HepG2 (cell line): ENCODE data around the gene FANK1. TPM values are rescaled to one million over a fixed set of nuclear protein-coding genes. Genes with fewer than 3 reads are reported as not detected.

ENCODE experiments used
- ATAC-seq: fragments of 200-7000 bp; cut with Tn5 transposase; 3 replicates; pipeline ENCODE4 v1.9.1; 2020; ENCODE audit warnings: mild to moderate bottlenecking, moderate library complexity
- BruUV-seq: library from RNA; stranded (reverse); fragments of 400-500 nt; replicated peaks from 2 replicates; lab custom pipeline; 2021; lab: Mats Ljungman, UMichigan
- CTCF ChIA-PET: fragments of 300-600 bp; formaldehyde crosslinking; extraction: SDS; loops from one replicate; lab custom pipeline; 2021; ENCODE audit warnings: low total read pairs, inconsistent platforms, low intra/inter-chr PET ratio; lab: Yijun Ruan, JAX
- POLR2A ChIA-PET: fragments of 350-600 bp; sonication (Branson Sonifier 250); formaldehyde crosslinking; loops from one replicate; lab custom pipeline; 2020; ENCODE audit warnings: antibody characterized with exemption, inconsistent platforms; lab: Yijun Ruan, JAX
- DNase-seq: peaks from one replicate; pipeline ENCODE4 v3.0.0-alpha.2; 2015; ENCODE audit warnings: low spot score
- FAIRE-seq: peaks from 3 replicates; lab custom pipeline; 2011; peaks lifted over from hg19 to GRCh38; lab: Jason Lieb, UNC
- H2AFZ ChIP-seq: one replicate; pipeline ENCODE4 v1.6.1; 2011; ENCODE audit warnings: low read length, inconsistent platforms
- H3K27ac ChIP-seq: fragments of 300-600 bp; 3 replicates; pipeline ENCODE4 v1.8.0; 2011; ENCODE audit warnings: mixed run types, mild to moderate bottlenecking, mixed read lengths, low read length, inconsistent platforms; ENCODE audit not compliant: insufficient read depth; ENCODE audit errors: extremely low read length
- H3K27me3 ChIP-seq, 2 experiments: fragments of 200-600 bp in 1 of 2; 2 replicates in 1 of 2; 3 replicates in 1 of 2; pipeline versions ENCODE4 v1.6.0 to v1.8.0; 2011; ENCODE audit warnings: low read length in 2 of 2, mild to moderate bottlenecking in 2 of 2, moderate library complexity in 2 of 2, inconsistent platforms in 1 of 2; ENCODE audit not compliant: insufficient read depth in 2 of 2, control insufficient read depth in 1 of 2
- H3K36me3 ChIP-seq, 2 experiments: fragments of 200-600 bp in 1 of 2; replicated peaks in 1 of 2; 2 replicates in 1 of 2; 3 replicates in 1 of 2; pipeline versions ENCODE4 v1.5.1 to v1.8.0; 2011; ENCODE audit warnings: low read length in 2 of 2, inconsistent platforms in 1 of 2; ENCODE audit not compliant: insufficient read depth in 2 of 2, control insufficient read depth in 1 of 2
- H3K4me1 ChIP-seq: 2 replicates; pipeline ENCODE4 v1.5.1; 2012; ENCODE audit warnings: low read length, inconsistent platforms; ENCODE audit not compliant: insufficient read depth
- H3K4me2 ChIP-seq: 2 replicates; pipeline ENCODE4 v1.6.0; 2011; ENCODE audit warnings: low read depth, low read length, inconsistent platforms
- H3K4me3 ChIP-seq, 3 experiments: fragments of 200-600 bp in 1 of 3; sonication (generic), shearing (Covaris generic) in 1 of 3; replicated peaks in 1 of 3; 2 replicates each; pipeline ENCODE4 v1.5.1; 2011 to 2016; ENCODE audit warnings: low read length in 3 of 3, inconsistent platforms in 2 of 3, low read depth in 2 of 3, mild to moderate bottlenecking in 2 of 3, control low read depth in 1 of 3, mixed read lengths in 1 of 3; ENCODE audit not compliant: insufficient read depth in 1 of 3
- H3K79me2 ChIP-seq: one replicate; pipeline ENCODE4 v1.6.1; 2011; ENCODE audit warnings: low read length, inconsistent platforms; ENCODE audit not compliant: insufficient read depth
- H3K9ac ChIP-seq: 2 replicates; pipeline ENCODE4 v1.6.0; 2011; ENCODE audit warnings: mild to moderate bottlenecking, low read depth, low read length, inconsistent platforms; ENCODE audit not compliant: insufficient read depth
- H3K9me3 ChIP-seq: 2 replicates; pipeline ENCODE4 v1.5.1; 2012; ENCODE audit warnings: mild to moderate bottlenecking, low read length
- H4K20me1 ChIP-seq: 2 replicates; pipeline ENCODE4 v1.6.0; 2011; ENCODE audit warnings: inconsistent platforms, mild to moderate bottlenecking, low read length, moderate library complexity; ENCODE audit not compliant: insufficient read depth
- GMEB2 ChIP-seq: IDR thresholded peaks from 2 replicates; pipeline ENCODE4 v1.6.1; 2016; ENCODE audit warnings: missing biosample characterization, missing genetic modification reagents, low read depth
- MZF1 ChIP-seq: sonication (generic); formaldehyde crosslinking; IDR thresholded peaks from 2 replicates; pipeline ENCODE4 v1.8.1; 2023; ENCODE audit warnings: mild to moderate bottlenecking, missing genetic modification reagents, borderline replicate concordance
- SETDB1 ChIP-seq: sonication (generic); formaldehyde crosslinking; IDR thresholded peaks from 2 replicates; pipeline ENCODE4 v1.5.1; 2020; ENCODE audit warnings: missing genetic modification reagents, mild to moderate bottlenecking, borderline replicate concordance
- SMARCE1 ChIP-seq: fragments of 450-650 bp; IDR thresholded peaks from 2 replicates; pipeline ENCODE4 v1.6.1; 2017; ENCODE audit warnings: borderline replicate concordance
- SYNCRIP ChIP-seq: fragments of 200-400 bp; formaldehyde crosslinking; IDR thresholded peaks from 2 replicates; pipeline ENCODE4 v1.6.1; 2018; ENCODE audit warnings: mild to moderate bottlenecking, low read depth, low read length; ENCODE audit not compliant: insufficient read depth
- ZNF101 ChIP-seq: sonication (generic); formaldehyde crosslinking; IDR thresholded peaks from 2 replicates; pipeline ENCODE4 v1.4.0; 2020; ENCODE audit warnings: mild to moderate bottlenecking, low read depth, missing genetic modification reagents, borderline replicate concordance
- ZNF235 ChIP-seq: sonication (generic); formaldehyde crosslinking; IDR thresholded peaks from 2 replicates; pipeline ENCODE4 v1.8.1; 2023; ENCODE audit warnings: mild to moderate bottlenecking, missing genetic modification reagents, borderline replicate concordance
- ZNF562 ChIP-seq: sonication (generic); formaldehyde crosslinking; IDR thresholded peaks from 2 replicates; pipeline ENCODE4 v1.8.0; 2022; ENCODE audit warnings: missing genetic modification reagents, borderline replicate concordance
- ZNF704 ChIP-seq: sonication (generic); formaldehyde crosslinking; IDR thresholded peaks from 2 replicates; pipeline ENCODE4 v1.8.1; 2023; ENCODE audit warnings: mild to moderate bottlenecking, inconsistent platforms, moderate library complexity, missing genetic modification reagents, borderline replicate concordance
- WGBS: methylation state at CpG from one replicate; pipeline ENCODE4 v1.1.6; 2017; ENCODE audit warnings: low lambda C conversion rate; 5-methylcytosine and 5-hydroxymethylcytosine counted together
- in situ Hi-C: cut with HindIII; loops from 2 replicates; pipeline ENCODE4 v1.10.0; 2017; ENCODE audit warnings: low pct_unique_long_range_greater_than_20kb; ENCODE audit not compliant: extremely low pct_ligation_motif_present
- intact Hi-C: fragments of 100-400 bp; cut with micrococcal nuclease; formaldehyde crosslinking; loops from one replicate; pipeline ENCODE4 v1.10.0; 2022; ENCODE audit not compliant: unreplicated experiment
- polyA plus RNA-seq, 8 experiments: library from polyadenylated mRNA; depleted of rRNA in 3 of 8; stranded (reverse) in 7 of 8; unstranded in 1 of 8; fragments of >200 nt; fragmentation: Illumina TruSeq in 4 of 8; extraction: Trizol in 4 of 8; gene quantifications; 2 replicates each; pipeline versions ENCODE4 v1.2.1 to v1.2.3, GENCODE V29; 2011 to 2016; ENCODE audit warnings: low read depth in 4 of 8, missing spikeins in 1 of 8, mixed read lengths in 1 of 8; ENCODE audit not compliant: insufficient read depth in 1 of 8
- total RNA-seq, 5 experiments: library from RNA; depleted of rRNA; stranded (reverse); fragments of >200 nt; fragmentation: Illumina TruSeq; extraction: Trizol; gene quantifications; 2 replicates each; pipeline ENCODE4 v1.2.3, GENCODE V29; 2016; ENCODE audit warnings: low read depth in 1 of 5
- TF ChIP-seq, protein P1 (sequence below): sonication (generic); formaldehyde crosslinking; IDR thresholded peaks from 2 replicates; pipeline ENCODE4; 2020; ENCODE audit warnings: missing genetic modification reagents, mild to moderate bottlenecking, borderline replicate concordance
- TF ChIP-seq, protein P2 (sequence below): sonication (generic); formaldehyde crosslinking; IDR thresholded peaks from 2 replicates; pipeline ENCODE4 v1.5.0; 2020; ENCODE audit warnings: mild to moderate bottlenecking, missing genetic modification reagents, moderate library complexity
- TF ChIP-seq, protein P3 (sequence below): IDR thresholded peaks from 2 replicates; pipeline ENCODE4 v1.6.1; 2012; ENCODE audit warnings: inconsistent platforms

The FANK1 gene
- total and polyA plus RNA-seq, 2 of the 13 experiments (the other 11 are each of a cell fraction or from before 2014, with no cell fraction given) = 0.22 TPM; not detected in 1

DNA sequence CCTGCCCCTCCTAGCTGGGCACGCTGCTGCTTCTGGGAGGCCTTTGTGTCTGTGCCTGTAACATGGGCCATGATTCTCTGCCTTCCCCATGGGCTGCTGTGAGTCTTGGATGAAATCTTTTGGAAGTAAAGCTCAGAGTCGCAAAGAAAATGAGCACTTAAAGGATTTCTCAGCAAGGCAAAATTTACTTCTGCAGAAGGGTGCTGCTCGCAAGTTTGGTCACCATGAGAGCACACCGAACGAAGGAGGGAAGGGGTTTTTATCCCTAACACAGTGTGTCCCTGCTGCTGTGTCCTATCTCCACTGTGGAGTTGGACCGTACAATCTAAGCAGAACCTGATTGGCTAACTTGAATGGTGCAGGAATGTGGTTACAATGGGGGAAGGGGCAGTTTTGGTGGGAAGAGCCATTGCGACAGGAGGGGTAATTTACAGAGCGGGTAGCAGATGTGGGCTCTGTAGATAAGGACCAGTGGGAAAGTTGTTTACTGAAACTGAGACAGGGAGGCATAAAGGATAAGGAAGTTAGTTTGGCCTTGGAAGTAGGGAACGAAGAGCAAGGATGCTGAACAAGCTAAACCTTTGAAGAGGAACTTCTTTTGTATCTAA is 57.5 kb downstream of the FANK1 start:
- in situ Hi-C loops (no loop called here), intact Hi-C loops (no loop called here)
- no peak for TF ChIP-seq MZF1 (CRISPR knock-in tag)
- no peak for TF ChIP-seq ZNF235 (CRISPR knock-in tag)
- TF ChIP-seq ZNF562 = peak; percentile 94
- TF ChIP-seq ZNF704 = no peak
- TF ChIP-seq, protein P1, sequence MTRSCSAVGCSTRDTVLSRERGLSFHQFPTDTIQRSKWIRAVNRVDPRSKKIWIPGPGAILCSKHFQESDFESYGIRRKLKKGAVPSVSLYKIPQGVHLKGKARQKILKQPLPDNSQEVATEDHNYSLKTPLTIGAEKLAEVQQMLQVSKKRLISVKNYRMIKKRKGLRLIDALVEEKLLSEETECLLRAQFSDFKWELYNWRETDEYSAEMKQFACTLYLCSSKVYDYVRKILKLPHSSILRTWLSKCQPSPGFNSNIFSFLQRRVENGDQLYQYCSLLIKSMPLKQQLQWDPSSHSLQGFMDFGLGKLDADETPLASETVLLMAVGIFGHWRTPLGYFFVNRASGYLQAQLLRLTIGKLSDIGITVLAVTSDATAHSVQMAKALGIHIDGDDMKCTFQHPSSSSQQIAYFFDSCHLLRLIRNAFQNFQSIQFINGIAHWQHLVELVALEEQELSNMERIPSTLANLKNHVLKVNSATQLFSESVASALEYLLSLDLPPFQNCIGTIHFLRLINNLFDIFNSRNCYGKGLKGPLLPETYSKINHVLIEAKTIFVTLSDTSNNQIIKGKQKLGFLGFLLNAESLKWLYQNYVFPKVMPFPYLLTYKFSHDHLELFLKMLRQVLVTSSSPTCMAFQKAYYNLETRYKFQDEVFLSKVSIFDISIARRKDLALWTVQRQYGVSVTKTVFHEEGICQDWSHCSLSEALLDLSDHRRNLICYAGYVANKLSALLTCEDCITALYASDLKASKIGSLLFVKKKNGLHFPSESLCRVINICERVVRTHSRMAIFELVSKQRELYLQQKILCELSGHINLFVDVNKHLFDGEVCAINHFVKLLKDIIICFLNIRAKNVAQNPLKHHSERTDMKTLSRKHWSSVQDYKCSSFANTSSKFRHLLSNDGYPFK (CRISPR knock-in tag) = no peak
- no peak for TF ChIP-seq SMARCE1
- no peak for TF ChIP-seq GMEB2 (CRISPR knock-in tag)
- TF ChIP-seq SETDB1 = peak; percentile 86; the same call in 1 of the 2 replicates
- TF ChIP-seq SYNCRIP = no peak
- TF ChIP-seq, protein P2, sequence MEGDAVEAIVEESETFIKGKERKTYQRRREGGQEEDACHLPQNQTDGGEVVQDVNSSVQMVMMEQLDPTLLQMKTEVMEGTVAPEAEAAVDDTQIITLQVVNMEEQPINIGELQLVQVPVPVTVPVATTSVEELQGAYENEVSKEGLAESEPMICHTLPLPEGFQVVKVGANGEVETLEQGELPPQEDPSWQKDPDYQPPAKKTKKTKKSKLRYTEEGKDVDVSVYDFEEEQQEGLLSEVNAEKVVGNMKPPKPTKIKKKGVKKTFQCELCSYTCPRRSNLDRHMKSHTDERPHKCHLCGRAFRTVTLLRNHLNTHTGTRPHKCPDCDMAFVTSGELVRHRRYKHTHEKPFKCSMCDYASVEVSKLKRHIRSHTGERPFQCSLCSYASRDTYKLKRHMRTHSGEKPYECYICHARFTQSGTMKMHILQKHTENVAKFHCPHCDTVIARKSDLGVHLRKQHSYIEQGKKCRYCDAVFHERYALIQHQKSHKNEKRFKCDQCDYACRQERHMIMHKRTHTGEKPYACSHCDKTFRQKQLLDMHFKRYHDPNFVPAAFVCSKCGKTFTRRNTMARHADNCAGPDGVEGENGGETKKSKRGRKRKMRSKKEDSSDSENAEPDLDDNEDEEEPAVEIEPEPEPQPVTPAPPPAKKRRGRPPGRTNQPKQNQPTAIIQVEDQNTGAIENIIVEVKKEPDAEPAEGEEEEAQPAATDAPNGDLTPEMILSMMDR (CRISPR knock-in tag) = no peak
- TF ChIP-seq, protein P3, sequence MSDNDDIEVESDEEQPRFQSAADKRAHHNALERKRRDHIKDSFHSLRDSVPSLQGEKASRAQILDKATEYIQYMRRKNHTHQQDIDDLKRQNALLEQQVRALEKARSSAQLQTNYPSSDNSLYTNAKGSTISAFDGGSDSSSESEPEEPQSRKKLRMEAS = no peak
- TF ChIP-seq ZNF101 = no peak
- no peak for ATAC-seq
- no TSS peak for BruUV-seq
- Histone ChIP-seq H3K27me3 (peaks cover 0 to 4% of the 10 kb centered on the region in 2 experiments; a peak in 1 of 5 replicates), H3K27ac (no peak overlapping the region), H3K4me2 (no peak overlapping the region), H2AFZ (no peak overlapping the region), H3K4me3 (no peak overlapping the region), H3K4me1 (peaks cover 16% of the 10 kb centered on the region), H4K20me1 (no peaks in the 10 kb centered on the region), H3K79me2 (no peaks in the 10 kb centered on the region), H3K9ac (no peak overlapping the region), H3K36me3 (no peaks in the 10 kb centered on the region), H3K9me3 (peaks cover 20% of the 10 kb centered on the region)
- POLR2A ChIA-PET = no interaction called here
- DNase-seq = no peak
- no peak for FAIRE-seq
- CTCF ChIA-PET = no interaction called here
- WGBS = 15% methylated on average over 9 of the region's 9 CpGs
